RWPE2 (cell line): ENCODE data around the gene HPD.
A peak's percentile ranks its signal among the peaks of the same experiment; 100 is the strongest.
"Not testable (repeated sequence)": the region's sequence is repeated elsewhere in the genome, so short reads cannot be mapped to it uniquely, and the experiment has no call there.

Experiments
- ATAC-seq: fragments of 200-7000 bp; cut with Tn5 transposase; 3 replicates; pipeline ENCODE4 v1.9.1; 2021; ENCODE audit warnings: low read depth
- DNase-seq: peaks from one replicate; pipeline ENCODE4 v3.0.0-alpha.2; 2020; ENCODE audit warnings: low spot score
- H3K27ac ChIP-seq: fragments of 450-650 bp; 2 replicates; pipeline ENCODE4 v1.5.1; 2017; ENCODE audit warnings: mild to moderate bottlenecking; ENCODE audit not compliant: poor library complexity, severe bottlenecking
- H3K27me3 ChIP-seq: fragments of 250-450 bp; sonication (Bioruptor Pico); 2 replicates; pipeline ENCODE4 v1.5.1; 2021; ENCODE audit warnings: mild to moderate bottlenecking, moderate library complexity; ENCODE audit not compliant: insufficient read depth, poor library complexity, severe bottlenecking
- H3K36me3 ChIP-seq: fragments of 250-450 bp; sonication (Bioruptor Pico); 2 replicates; pipeline ENCODE4 v1.5.1; 2020; ENCODE audit warnings: low read depth, mild to moderate bottlenecking, moderate library complexity
- H3K4me1 ChIP-seq: fragments of 250-450 bp; sonication (Bioruptor Pico); 2 replicates; pipeline ENCODE4 v1.5.1; 2021; ENCODE audit warnings: mild to moderate bottlenecking, moderate library complexity; ENCODE audit not compliant: insufficient read depth, poor library complexity, severe bottlenecking
- H3K4me3 ChIP-seq: fragments of 250-450 bp; sonication (Bioruptor Pico); 2 replicates; pipeline ENCODE4 v1.5.1; 2021; ENCODE audit warnings: mild to moderate bottlenecking, moderate library complexity; ENCODE audit not compliant: severe bottlenecking
- H3K9me3 ChIP-seq: fragments of 250-450 bp; sonication (Bioruptor Pico); 2 replicates; pipeline ENCODE4 v1.5.1; 2021; ENCODE audit warnings: mild to moderate bottlenecking, moderate library complexity; ENCODE audit not compliant: severe bottlenecking
- TF ChIP-seq, protein P1 (sequence below): fragments of 450-650 bp; IDR thresholded peaks from one replicate; pipeline ENCODE4 v1.5.1; 2017; ENCODE audit warnings: mild to moderate bottlenecking, moderate library complexity; ENCODE audit not compliant: poor library complexity, severe bottlenecking

Gene HPD

DNA sequence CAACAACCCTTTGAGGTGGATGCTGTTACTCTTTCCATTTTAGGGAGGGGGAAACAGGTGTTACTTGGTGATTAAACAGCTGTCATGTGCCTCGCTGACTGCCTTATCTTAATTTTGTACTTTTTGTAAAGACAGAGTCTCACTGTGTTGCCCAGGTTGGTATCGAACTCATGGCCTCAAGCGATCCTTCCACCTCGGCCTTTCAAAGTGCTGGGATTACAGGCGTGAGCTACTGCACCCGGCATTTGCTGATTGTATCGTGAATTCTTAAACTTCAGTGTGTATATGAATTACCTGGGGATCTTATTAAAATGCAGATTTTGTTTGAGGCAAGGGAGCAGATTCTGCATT, 30.6 kb upstream of the HPD start:
- TF ChIP-seq, protein P1, sequence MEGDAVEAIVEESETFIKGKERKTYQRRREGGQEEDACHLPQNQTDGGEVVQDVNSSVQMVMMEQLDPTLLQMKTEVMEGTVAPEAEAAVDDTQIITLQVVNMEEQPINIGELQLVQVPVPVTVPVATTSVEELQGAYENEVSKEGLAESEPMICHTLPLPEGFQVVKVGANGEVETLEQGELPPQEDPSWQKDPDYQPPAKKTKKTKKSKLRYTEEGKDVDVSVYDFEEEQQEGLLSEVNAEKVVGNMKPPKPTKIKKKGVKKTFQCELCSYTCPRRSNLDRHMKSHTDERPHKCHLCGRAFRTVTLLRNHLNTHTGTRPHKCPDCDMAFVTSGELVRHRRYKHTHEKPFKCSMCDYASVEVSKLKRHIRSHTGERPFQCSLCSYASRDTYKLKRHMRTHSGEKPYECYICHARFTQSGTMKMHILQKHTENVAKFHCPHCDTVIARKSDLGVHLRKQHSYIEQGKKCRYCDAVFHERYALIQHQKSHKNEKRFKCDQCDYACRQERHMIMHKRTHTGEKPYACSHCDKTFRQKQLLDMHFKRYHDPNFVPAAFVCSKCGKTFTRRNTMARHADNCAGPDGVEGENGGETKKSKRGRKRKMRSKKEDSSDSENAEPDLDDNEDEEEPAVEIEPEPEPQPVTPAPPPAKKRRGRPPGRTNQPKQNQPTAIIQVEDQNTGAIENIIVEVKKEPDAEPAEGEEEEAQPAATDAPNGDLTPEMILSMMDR, result peak; percentile 47
- H3K4me3 ChIP-seq, result peak overlapping the region; percentile 87
- H3K27ac ChIP-seq, result peak overlapping the region; percentile 62
- H3K4me1 ChIP-seq, result peaks cover 12% of the 10 kb centered on the region
- H3K27me3 ChIP-seq, result no peaks in the 10 kb centered on the region
- no peaks in the 10 kb centered on the region for H3K9me3 ChIP-seq
- ATAC-seq (no peak), DNase-seq (no peak)
- peaks cover 24% of the 10 kb centered on the region for H3K36me3 ChIP-seq

DNA sequence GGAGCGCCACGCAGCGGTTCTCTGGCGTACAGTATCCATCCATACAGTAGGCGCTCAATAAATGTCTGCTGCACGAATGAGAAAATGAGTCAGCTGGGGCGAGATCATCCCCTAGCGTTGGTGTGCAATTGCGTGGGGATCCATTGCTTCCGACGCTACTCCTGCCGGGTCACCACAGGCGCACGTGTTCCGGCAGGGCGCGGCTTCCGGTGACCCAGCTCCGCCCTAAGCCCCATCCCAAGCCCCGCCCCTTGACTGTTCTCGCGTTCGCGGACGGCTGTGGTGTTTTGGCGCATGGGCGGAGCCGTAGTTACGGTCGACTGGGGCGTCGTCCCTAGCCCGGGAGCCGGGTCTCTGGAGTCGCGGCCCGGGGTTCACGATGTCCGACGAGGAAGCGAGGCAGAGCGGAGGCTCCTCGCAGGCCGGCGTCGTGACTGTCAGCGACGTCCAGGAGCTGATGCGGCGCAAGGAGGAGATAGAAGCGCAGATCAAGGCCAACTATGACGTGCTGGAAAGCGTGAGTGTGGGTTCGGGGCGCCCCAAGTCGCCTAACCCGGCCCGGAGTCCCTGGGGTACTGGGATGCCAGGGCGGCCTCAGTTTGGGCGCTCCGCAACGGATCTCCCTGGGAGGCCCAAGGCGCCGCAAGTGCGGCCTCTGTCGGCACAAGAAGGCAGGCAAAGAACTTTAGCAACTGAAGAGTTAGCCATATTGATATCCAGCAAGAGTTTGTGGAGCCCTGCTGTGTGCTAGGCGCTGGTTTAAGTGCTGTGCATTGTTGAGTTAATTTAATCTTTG, 30.0 kb upstream of the HPD start, which contains the start of gene PSMD9:
Gene PSMD9 (plus strand): TSS at position 313 of the 796 bp plus-strand sequence. CDS start 67 bp downstream, at position 380.
- TF ChIP-seq, protein P1, result peak; percentile 80
- DNase-seq (peak; percentile 98), ATAC-seq (peak; percentile 89)
- peaks cover 20% of the 10 kb centered on the region for H3K36me3 ChIP-seq
- peaks cover 7% of the 10 kb centered on the region for H3K4me1 ChIP-seq
- no peaks in the 10 kb centered on the region for H3K9me3 ChIP-seq
- H3K27ac ChIP-seq, result peak within 1 kb of the TSS; percentile 62
- H3K27me3 ChIP-seq, result no peaks in the 10 kb centered on the region
- peak within 1 kb of the TSS; percentile 87 for H3K4me3 ChIP-seq

DNA sequence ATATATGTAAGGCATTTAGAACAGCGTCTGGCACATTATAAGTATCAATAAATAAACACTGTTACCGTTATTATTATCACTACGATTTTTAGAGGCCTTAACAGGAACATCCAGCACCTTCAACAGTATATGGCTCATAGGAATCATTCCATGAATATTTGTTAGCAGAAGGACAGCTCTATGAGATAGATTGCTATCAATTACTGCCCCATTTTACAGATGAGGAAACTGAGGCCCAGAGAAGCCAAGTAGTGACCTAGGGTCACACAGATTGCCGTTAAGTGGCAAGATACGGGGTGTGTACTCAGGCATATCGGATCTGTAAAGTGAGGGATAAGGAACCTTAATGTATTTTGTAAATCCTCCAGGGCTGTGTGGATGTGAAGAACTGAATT, 29.4 kb upstream of the HPD start:
- no peak for ATAC-seq
- Histone ChIP-seq H3K27ac (peak overlapping the region; percentile 62), H3K4me1 (peaks cover 5% of the 10 kb centered on the region), H3K36me3 (peaks cover 14% of the 10 kb centered on the region), H3K27me3 (no peaks in the 10 kb centered on the region), H3K4me3 (peak overlapping the region; percentile 87), H3K9me3 (no peaks in the 10 kb centered on the region)
- TF ChIP-seq, protein P1, result no peak
- no peak for DNase-seq

DNA sequence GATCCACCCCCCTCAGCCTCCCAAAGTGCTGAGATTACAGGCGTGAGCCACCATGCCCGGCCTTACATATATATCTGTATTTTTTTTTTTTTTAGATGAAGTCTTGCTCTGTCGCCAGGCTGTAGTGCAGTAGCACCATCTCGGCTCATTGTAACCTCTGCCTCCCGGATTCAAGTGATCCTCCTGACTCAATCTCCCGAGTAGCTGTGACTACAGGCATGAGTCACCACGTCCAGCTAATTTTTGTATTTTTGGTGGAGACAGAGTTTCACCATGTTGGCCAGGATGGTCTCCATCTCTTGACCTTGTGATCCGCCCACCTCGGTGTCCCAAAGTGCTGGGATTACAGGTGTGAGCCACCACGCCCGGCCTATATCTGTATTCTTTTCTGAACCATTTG, 26.5 kb upstream of the HPD start:
- H3K36me3 ChIP-seq, H3K4me1 ChIP-seq, H3K4me3 ChIP-seq, DNase-seq, H3K27ac ChIP-seq, H3K9me3 ChIP-seq, ATAC-seq, H3K27me3 ChIP-seq: not testable (repeated sequence)

DNA sequence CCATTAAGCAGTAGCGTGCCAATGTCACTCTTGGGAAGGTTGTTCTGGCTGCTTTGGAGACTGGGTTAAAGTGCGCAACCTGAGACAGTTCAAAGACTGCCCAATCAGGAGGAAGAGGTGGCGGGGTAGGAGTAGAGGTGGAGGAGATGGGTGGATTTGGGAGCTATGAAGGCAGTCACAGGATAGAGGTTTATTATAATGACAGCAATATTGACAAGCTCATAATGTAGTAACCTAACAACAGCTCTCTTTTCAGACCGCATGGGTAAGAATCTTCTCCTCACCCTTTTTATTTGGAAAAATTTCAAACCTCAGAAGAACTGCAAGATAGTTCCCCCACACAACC, 24.6 kb upstream of the HPD start:
- TF ChIP-seq, protein P1, result no peak
- Histone ChIP-seq H3K4me1 (peaks cover 5% of the 10 kb centered on the region), H3K4me3 (no peak overlapping the region), H3K27me3 (no peaks in the 10 kb centered on the region), H3K9me3 (no peaks in the 10 kb centered on the region), H3K27ac (no peak overlapping the region), H3K36me3 (no peaks in the 10 kb centered on the region)
- DNase-seq (no peak), ATAC-seq (no peak; the same call in 2 of the 3 replicates)

DNA sequence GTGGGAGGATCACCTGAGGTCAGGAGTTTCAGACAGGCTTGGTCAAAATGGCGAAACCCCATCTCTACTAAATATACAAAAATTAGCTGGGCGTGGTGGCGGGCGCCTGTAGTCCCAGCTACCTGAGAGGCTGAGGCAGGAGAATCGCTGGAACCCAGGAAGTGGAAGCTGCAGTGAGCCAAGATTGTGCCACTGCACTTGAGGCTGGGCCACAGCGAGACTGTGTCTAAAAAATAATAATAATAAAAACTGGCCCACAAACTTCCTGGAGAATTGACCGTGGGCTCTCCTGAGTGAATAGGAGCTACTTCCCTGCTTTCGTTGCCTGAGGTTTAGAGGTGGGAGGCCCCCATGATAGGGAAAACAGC, 17.4 kb upstream of the HPD start:
- not testable (repeated sequence) for H3K9me3 ChIP-seq, ATAC-seq, H3K27me3 ChIP-seq, H3K27ac ChIP-seq, H3K4me3 ChIP-seq, H3K4me1 ChIP-seq, DNase-seq, H3K36me3 ChIP-seq
